ENCODE data around the gene GDF2.

DNA sequence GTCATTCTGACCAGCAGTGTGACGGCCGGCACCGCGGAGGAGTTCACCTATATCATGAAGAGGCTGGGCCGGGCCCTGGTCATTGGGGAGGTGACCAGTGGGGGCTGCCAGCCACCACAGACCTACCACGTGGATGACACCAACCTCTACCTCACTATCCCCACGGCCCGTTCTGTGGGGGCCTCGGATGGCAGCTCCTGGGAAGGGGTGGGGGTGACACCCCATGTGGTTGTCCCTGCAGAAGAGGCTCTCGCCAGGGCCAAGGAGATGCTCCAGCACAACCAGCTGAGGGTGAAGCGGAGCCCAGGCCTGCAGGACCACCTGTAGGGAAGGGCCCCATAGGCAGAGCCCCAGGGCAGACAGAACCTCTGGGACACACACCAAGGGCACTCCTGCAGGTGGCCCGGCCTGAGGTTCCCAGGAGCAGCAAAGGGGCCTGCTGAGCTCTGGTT, 34.9 kb downstream of the GDF2 start:
- TF ChIP-seq, protein P1, sequence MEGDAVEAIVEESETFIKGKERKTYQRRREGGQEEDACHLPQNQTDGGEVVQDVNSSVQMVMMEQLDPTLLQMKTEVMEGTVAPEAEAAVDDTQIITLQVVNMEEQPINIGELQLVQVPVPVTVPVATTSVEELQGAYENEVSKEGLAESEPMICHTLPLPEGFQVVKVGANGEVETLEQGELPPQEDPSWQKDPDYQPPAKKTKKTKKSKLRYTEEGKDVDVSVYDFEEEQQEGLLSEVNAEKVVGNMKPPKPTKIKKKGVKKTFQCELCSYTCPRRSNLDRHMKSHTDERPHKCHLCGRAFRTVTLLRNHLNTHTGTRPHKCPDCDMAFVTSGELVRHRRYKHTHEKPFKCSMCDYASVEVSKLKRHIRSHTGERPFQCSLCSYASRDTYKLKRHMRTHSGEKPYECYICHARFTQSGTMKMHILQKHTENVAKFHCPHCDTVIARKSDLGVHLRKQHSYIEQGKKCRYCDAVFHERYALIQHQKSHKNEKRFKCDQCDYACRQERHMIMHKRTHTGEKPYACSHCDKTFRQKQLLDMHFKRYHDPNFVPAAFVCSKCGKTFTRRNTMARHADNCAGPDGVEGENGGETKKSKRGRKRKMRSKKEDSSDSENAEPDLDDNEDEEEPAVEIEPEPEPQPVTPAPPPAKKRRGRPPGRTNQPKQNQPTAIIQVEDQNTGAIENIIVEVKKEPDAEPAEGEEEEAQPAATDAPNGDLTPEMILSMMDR (IDR thresholded peaks at IDR 0.05; ENCODE audit: insufficient read depth, low read length) = no peak
- TF ChIP-seq POLR2AphosphoS5 (IDR thresholded peaks at IDR 0.05; ENCODE audit: low read depth) (no peak), GABPA (IDR thresholded peaks at IDR 0.05; ENCODE audit: low read depth) (no peak)
- TF ChIP-seq, protein P2, sequence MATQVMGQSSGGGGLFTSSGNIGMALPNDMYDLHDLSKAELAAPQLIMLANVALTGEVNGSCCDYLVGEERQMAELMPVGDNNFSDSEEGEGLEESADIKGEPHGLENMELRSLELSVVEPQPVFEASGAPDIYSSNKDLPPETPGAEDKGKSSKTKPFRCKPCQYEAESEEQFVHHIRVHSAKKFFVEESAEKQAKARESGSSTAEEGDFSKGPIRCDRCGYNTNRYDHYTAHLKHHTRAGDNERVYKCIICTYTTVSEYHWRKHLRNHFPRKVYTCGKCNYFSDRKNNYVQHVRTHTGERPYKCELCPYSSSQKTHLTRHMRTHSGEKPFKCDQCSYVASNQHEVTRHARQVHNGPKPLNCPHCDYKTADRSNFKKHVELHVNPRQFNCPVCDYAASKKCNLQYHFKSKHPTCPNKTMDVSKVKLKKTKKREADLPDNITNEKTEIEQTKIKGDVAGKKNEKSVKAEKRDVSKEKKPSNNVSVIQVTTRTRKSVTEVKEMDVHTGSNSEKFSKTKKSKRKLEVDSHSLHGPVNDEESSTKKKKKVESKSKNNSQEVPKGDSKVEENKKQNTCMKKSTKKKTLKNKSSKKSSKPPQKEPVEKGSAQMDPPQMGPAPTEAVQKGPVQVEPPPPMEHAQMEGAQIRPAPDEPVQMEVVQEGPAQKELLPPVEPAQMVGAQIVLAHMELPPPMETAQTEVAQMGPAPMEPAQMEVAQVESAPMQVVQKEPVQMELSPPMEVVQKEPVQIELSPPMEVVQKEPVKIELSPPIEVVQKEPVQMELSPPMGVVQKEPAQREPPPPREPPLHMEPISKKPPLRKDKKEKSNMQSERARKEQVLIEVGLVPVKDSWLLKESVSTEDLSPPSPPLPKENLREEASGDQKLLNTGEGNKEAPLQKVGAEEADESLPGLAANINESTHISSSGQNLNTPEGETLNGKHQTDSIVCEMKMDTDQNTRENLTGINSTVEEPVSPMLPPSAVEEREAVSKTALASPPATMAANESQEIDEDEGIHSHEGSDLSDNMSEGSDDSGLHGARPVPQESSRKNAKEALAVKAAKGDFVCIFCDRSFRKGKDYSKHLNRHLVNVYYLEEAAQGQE (IDR thresholded peaks at IDR 0.05; ENCODE audit: insufficient replicate concordance, low read depth) = no peak
